GM23338 (cell line): Measurements from ENCODE around the gene DTX1. TPM values are rescaled to one million over a fixed set of nuclear protein-coding genes. Genes with fewer than 3 reads are reported as not detected.

Source experiments
- ATAC-seq: fragments of 200-7000 bp; cut with Tn5 transposase; 3 replicates; pipeline ENCODE4 v1.9.1; 2020
- DNase-seq: peaks from one replicate; pipeline ENCODE4 v3.0.0-alpha.2; 2015; ENCODE audit warnings: low spot score
- H2AFZ ChIP-seq: fragments of 200-600 bp; sonication (generic); 2 replicates; pipeline ENCODE4 v1.8.0; 2016; ENCODE audit warnings: antibody characterized with exemption, mild to moderate bottlenecking, moderate library complexity
- H3F3A ChIP-seq: fragments of 200-600 bp; sonication (generic); replicated peaks from 2 replicates; pipeline ENCODE4 v1.8.0; 2017; ENCODE audit warnings: antibody characterized with exemption, mixed run types, low read depth
- H3K27ac ChIP-seq: fragments of 200-600 bp; sonication (generic); 2 replicates; pipeline ENCODE4 v1.6.1; 2016; ENCODE audit warnings: low read depth
- H3K27me3 ChIP-seq: fragments of 200-600 bp; sonication (generic); 2 replicates; pipeline ENCODE4 v1.8.0; 2016; ENCODE audit warnings: mild to moderate bottlenecking, mixed run types, moderate library complexity; ENCODE audit not compliant: insufficient read depth
- H3K36me3 ChIP-seq: fragments of 200-600 bp; sonication (generic); 2 replicates; pipeline ENCODE4 v1.8.0; 2016; ENCODE audit warnings: mild to moderate bottlenecking; ENCODE audit not compliant: insufficient read depth
- H3K4me1 ChIP-seq: fragments of 200-600 bp; sonication (generic); 2 replicates; pipeline ENCODE4 v1.8.0; 2016; ENCODE audit warnings: mild to moderate bottlenecking, moderate library complexity; ENCODE audit not compliant: insufficient read depth
- H3K4me2 ChIP-seq: fragments of 200-600 bp; sonication (generic); 2 replicates; pipeline ENCODE4 v1.7.1; 2017; ENCODE audit warnings: mixed run types
- H3K4me3 ChIP-seq: fragments of 200-600 bp; sonication (generic); 2 replicates; pipeline ENCODE4 v1.6.1; 2016; ENCODE audit warnings: mixed run types
- H3K79me2 ChIP-seq: fragments of 200-600 bp; sonication (generic); replicated peaks from 2 replicates; pipeline ENCODE4 v1.8.0; 2017; ENCODE audit warnings: mild to moderate bottlenecking; ENCODE audit not compliant: insufficient read depth
- H3K9me2 ChIP-seq: fragments of 200-600 bp; sonication (generic); 2 replicates; pipeline ENCODE4 v1.8.0; 2017; ENCODE audit not compliant: insufficient read depth
- H4K20me1 ChIP-seq: fragments of 200-600 bp; sonication (generic); replicated peaks from 2 replicates; pipeline ENCODE4 v1.8.0; 2017; ENCODE audit warnings: mild to moderate bottlenecking; ENCODE audit not compliant: insufficient read depth
- H3K27ac Mint-ChIP-seq: 2 replicates; pipeline ENCODE4 v1.8.0; 2020; ENCODE audit warnings: inconsistent platforms, mild to moderate bottlenecking, moderate library complexity, mixed read lengths
- H3K27me3 Mint-ChIP-seq: 3 replicates; pipeline ENCODE4 v1.8.0; 2022; ENCODE audit warnings: low read depth, mild to moderate bottlenecking, moderate library complexity, mixed read lengths, inconsistent platforms; ENCODE audit not compliant: insufficient read depth, poor library complexity
- H3K36me3 Mint-ChIP-seq: 3 replicates; pipeline ENCODE4 v1.8.0; 2021; ENCODE audit warnings: low read depth, mild to moderate bottlenecking, inconsistent platforms, moderate library complexity, mixed read lengths
- H3K4me1 Mint-ChIP-seq: 3 replicates; pipeline ENCODE4 v1.8.0; 2020; ENCODE audit warnings: mild to moderate bottlenecking, inconsistent platforms, mixed read lengths
- H3K4me3 Mint-ChIP-seq: 3 replicates; pipeline ENCODE4 v1.8.0; 2021; ENCODE audit warnings: moderate library complexity, mild to moderate bottlenecking, inconsistent platforms, mixed read lengths
- H3K9me3 Mint-ChIP-seq: 3 replicates; pipeline ENCODE4 v1.8.0; 2020; ENCODE audit warnings: moderate library complexity, mild to moderate bottlenecking, inconsistent platforms, mixed read lengths
- CREB1 ChIP-seq: fragments of 250-450 bp; sonication (Bioruptor Pico); IDR thresholded peaks from 2 replicates; pipeline ENCODE4 v1.5.0; 2020; ENCODE audit warnings: low read depth, mild to moderate bottlenecking, moderate library complexity
- CTCF ChIP-seq, 2 experiments: fragments of 200-600 bp in 1 of 2; sonication (generic) in 1 of 2; conservative IDR thresholded peaks; 2 replicates each; pipeline versions ENCODE4 v1.5.1 to v1.6.1; 2016 to 2017; ENCODE audit warnings: antibody characterized with exemption in 2 of 2, low read depth in 2 of 2, mild to moderate bottlenecking in 2 of 2, moderate library complexity in 1 of 2
- EZH2 ChIP-seq: fragments of 200-600 bp; sonication (generic); IDR thresholded peaks from one replicate; pipeline ENCODE4 v1.8.0; 2017; ENCODE audit warnings: antibody characterized with exemption, mild to moderate bottlenecking, low read depth; ENCODE audit not compliant: unreplicated experiment
- EZH2phosphoT487 ChIP-seq: fragments of 200-600 bp; sonication (generic); IDR thresholded peaks from one replicate; pipeline ENCODE4 v1.8.1; 2018; ENCODE audit warnings: antibody characterized with exemption; ENCODE audit not compliant: unreplicated experiment
- JUNB ChIP-seq: IDR thresholded peaks from one replicate; pipeline ENCODE4 v1.6.1; 2016; ENCODE audit warnings: antibody characterized with exemption; ENCODE audit not compliant: unreplicated experiment
- NANOG ChIP-seq: IDR thresholded peaks from 2 replicates; pipeline ENCODE4 v1.6.1; 2016; ENCODE audit warnings: antibody characterized with exemption, borderline replicate concordance
- POLR2AphosphoS5 ChIP-seq: IDR thresholded peaks from 2 replicates; pipeline ENCODE4 v1.6.1; 2016; ENCODE audit warnings: antibody characterized with exemption, low read depth
- REST ChIP-seq: IDR thresholded peaks from one replicate; pipeline ENCODE4 v1.6.1; 2018; ENCODE audit warnings: antibody characterized with exemption; ENCODE audit not compliant: unreplicated experiment
- ZNF114 ChIP-seq: fragments of 250-450 bp; sonication (Bioruptor Pico); IDR thresholded peaks from 2 replicates; pipeline ENCODE4 v1.5.0; 2020; ENCODE audit warnings: mild to moderate bottlenecking, moderate library complexity
- ZNF462 ChIP-seq: fragments of 250-450 bp; sonication (Bioruptor Pico); IDR thresholded peaks from 2 replicates; pipeline ENCODE4 v1.5.0; 2020; ENCODE audit warnings: mild to moderate bottlenecking, moderate library complexity
- polyA plus RNA-seq: library from polyadenylated mRNA; unstranded; fragments of >200 nt; fragmentation: Nextera tagmentation; extraction: Ambion mirVana; gene quantifications from 2 replicates; pipeline ENCODE4 v1.2.1, GENCODE V29; 2016
- total RNA-seq: library from RNA; depleted of rRNA; stranded (reverse); fragments of >200 nt; shearing (Covaris generic); gene quantifications from 2 replicates; pipeline ENCODE4 v1.2.3, GENCODE V29; 2014

DTX1 gene
- total and polyA plus RNA-seq, 2 experiments from 2014 or later = 1.6 to 9.0 TPM

- H3K36me3 ChIP-seq = no peaks in the 10 kb centered on the region
- Mint-ChIP-seq H3K4me3 (no peak overlapping the region), H3K4me1 (peaks cover 39% of the 10 kb centered on the region), H3K36me3 (no peaks in the 10 kb centered on the region), H3K27ac (no peak overlapping the region), H3K27me3 (peaks cover 6% of the 10 kb centered on the region), H3K9me3 (no peaks in the 10 kb centered on the region)
- no peaks in the 10 kb centered on the region; the same call in 1 of the 2 replicates for H4K20me1 ChIP-seq
- H3K4me1 ChIP-seq = peaks cover 11% of the 10 kb centered on the region; the same call in 1 of the 2 replicates
- no peak for TF ChIP-seq CTCF (conservative IDR thresholded peaks at IDR 0.05; ENCODE audit: low read depth in 2 of 2)
- TF ChIP-seq ZNF114 = no peak
- TF ChIP-seq REST = no peak
- TF ChIP-seq EZH2 = no peak
- no peak for TF ChIP-seq NANOG
- TF ChIP-seq ZNF462 (CRISPR knock-in tag) = no peak
- no peak for TF ChIP-seq EZH2phosphoT487
- TF ChIP-seq CREB1 (CRISPR knock-in tag) = no peak
- no peak for TF ChIP-seq POLR2AphosphoS5
- no peak for TF ChIP-seq JUNB
- H3K27me3 ChIP-seq = no peaks in the 10 kb centered on the region
- DNase-seq (no peak), ATAC-seq (no peak)
- H3K9me2 ChIP-seq = no peaks in the 10 kb centered on the region
- H3K4me2 ChIP-seq = no peak overlapping the region
- H3K27ac ChIP-seq = no peak overlapping the region
- no peaks in the 10 kb centered on the region for H3F3A ChIP-seq
- H2AFZ ChIP-seq = no peak overlapping the region
- H3K79me2 ChIP-seq = no peaks in the 10 kb centered on the region
- no peak overlapping the region for H3K4me3 ChIP-seq
Measured at GRCh38 chr12:113069751-113070116, 13.2 kb downstream of the DTX1 start.
